Left lobe of liver (tissue), 1 donor: ENCODE results near the gene ERMP1. TPM values are rescaled to one million over a fixed set of nuclear protein-coding genes. Genes with fewer than 3 reads are reported as not detected.

ENCODE experiments used
- total RNA-seq: library from RNA; stranded (reverse); gene quantifications from one replicate; pipeline ENCODE4 v1.2.1, GENCODE V29; 2021
- donor health status: DM: no; HTN: yes; CAD: no.

ERMP1 gene
- total RNA-seq, 1 donor from 2014 or later = 11.8 TPM

Other genes starting within 250 kb of the ERMP1 start
- 9.4 TPM for gene RIC1, start 204.0 kb downstream of the ERMP1 start, total RNA-seq
- not detected for gene MLANA, start 57.8 kb upstream of the ERMP1 start, total RNA-seq
- 8.0 TPM for gene RANBP6, start 182.5 kb upstream of the ERMP1 start, total RNA-seq